Neural cell (in vitro differentiated cells): ENCODE data around the gene LRMDA. TPM values are rescaled to one million over a fixed set of nuclear protein-coding genes. Genes with fewer than 3 reads are reported as not detected.

Source experiments
- H2AFZ ChIP-seq: fragments of 200-600, 300-800 bp; sonication (generic), shearing (Covaris generic); 2 replicates; pipeline ENCODE4 v1.6.0; 2014; ENCODE audit warnings: low read depth, mild to moderate bottlenecking, antibody characterized with exemption, low read length, moderate library complexity
- H3F3A ChIP-seq: fragments of 200-600 bp; shearing (Covaris generic); 2 replicates; pipeline ENCODE4 v1.6.1; 2016; ENCODE audit warnings: mild to moderate bottlenecking, moderate library complexity, mixed read lengths, antibody characterized with exemption, low read length; ENCODE audit not compliant: insufficient read depth, poor library complexity, severe bottlenecking
- H3K27ac ChIP-seq: fragments of 200-600, 300-800 bp; sonication (generic), shearing (Covaris generic); 2 replicates; pipeline ENCODE4 v1.5.1; 2014; ENCODE audit warnings: mild to moderate bottlenecking, low read length, moderate library complexity
- H3K27me3 ChIP-seq: fragments of 300-800, 200-600 bp; sonication (generic), shearing (Covaris generic); 2 replicates; pipeline ENCODE4 v1.6.0; 2014; ENCODE audit warnings: mild to moderate bottlenecking, low read depth, low read length, moderate library complexity; ENCODE audit not compliant: insufficient read depth
- H3K36me3 ChIP-seq: fragments of 300-800, 200-600 bp; sonication (generic), shearing (Covaris generic); 2 replicates; pipeline ENCODE4 v1.5.1; 2014; ENCODE audit warnings: mild to moderate bottlenecking, antibody characterized with exemption, low read length, moderate library complexity; ENCODE audit not compliant: insufficient read depth
- H3K4me2 ChIP-seq: fragments of 300-800, 200-600 bp; sonication (generic), shearing (Covaris generic); 2 replicates; pipeline ENCODE4 v1.6.0; 2014; ENCODE audit warnings: mild to moderate bottlenecking, low read length
- H3K4me3 ChIP-seq: fragments of 300-800, 200-600 bp; sonication (generic), shearing (Covaris generic); 2 replicates; pipeline ENCODE4 v1.5.1; 2014; ENCODE audit warnings: mild to moderate bottlenecking, low read length, moderate library complexity
- H3K79me2 ChIP-seq: fragments of 200-600 bp; shearing (Covaris generic); replicated peaks from 2 replicates; pipeline ENCODE4 v1.6.0; 2014; ENCODE audit warnings: mild to moderate bottlenecking, low read length, moderate library complexity; ENCODE audit not compliant: insufficient read depth
- H3K9ac ChIP-seq: fragments of 300-800, 200-600 bp; sonication (generic), shearing (Covaris generic); 2 replicates; pipeline ENCODE4 v1.6.1; 2016; ENCODE audit warnings: mild to moderate bottlenecking, low read length, mixed read lengths
- H3K9me2 ChIP-seq: fragments of 200-600 bp; shearing (Covaris generic); 2 replicates; pipeline ENCODE4 v1.6.1; 2016; ENCODE audit warnings: mild to moderate bottlenecking, low read length, mixed read lengths; ENCODE audit not compliant: insufficient read depth
- H3K9me3 ChIP-seq: fragments of 200-600, 300-800 bp; sonication (generic), shearing (Covaris generic); 2 replicates; pipeline ENCODE4 v1.6.1; 2016; ENCODE audit warnings: mild to moderate bottlenecking, mixed run types, low read length, moderate library complexity, mixed read lengths
- H4K20me1 ChIP-seq: fragments of 200-600 bp; shearing (Covaris generic); 2 replicates; pipeline ENCODE4 v1.6.1; 2016; ENCODE audit warnings: mild to moderate bottlenecking, mixed run types; ENCODE audit not compliant: insufficient read depth
- EP300 ChIP-seq: fragments of 450-650 bp; conservative IDR thresholded peaks from 2 replicates; pipeline ENCODE4 v1.6.1; 2014; ENCODE audit warnings: antibody characterized with exemption, mild to moderate bottlenecking, moderate library complexity; ENCODE audit not compliant: poor library complexity, severe bottlenecking
- EZH2 ChIP-seq: fragments of 200-600, 300-800 bp; shearing (Covaris generic), sonication (generic); IDR thresholded peaks from 2 replicates; pipeline ENCODE4 v1.6.1; 2014; ENCODE audit warnings: antibody characterized with exemption, low read length, borderline replicate concordance, mild to moderate bottlenecking; ENCODE audit not compliant: insufficient read depth, poor library complexity, severe bottlenecking
- MXI1 ChIP-seq: fragments of 450-650 bp; conservative IDR thresholded peaks from 2 replicates; pipeline ENCODE4 v1.6.1; 2014; ENCODE audit warnings: antibody characterized with exemption, mild to moderate bottlenecking; ENCODE audit not compliant: poor library complexity, severe bottlenecking
- POLR2AphosphoS5 ChIP-seq: IDR thresholded peaks from 2 replicates; pipeline ENCODE4 v1.6.1; 2012
- RAD21 ChIP-seq: fragments of 450-650 bp; conservative IDR thresholded peaks from 2 replicates; pipeline ENCODE4 v1.6.1; 2014; ENCODE audit warnings: antibody characterized with exemption, mild to moderate bottlenecking, moderate library complexity
- SMC3 ChIP-seq: fragments of 450-650 bp; conservative IDR thresholded peaks from 2 replicates; pipeline ENCODE4 v1.6.1; 2014; ENCODE audit warnings: antibody characterized with exemption, mild to moderate bottlenecking, moderate library complexity; ENCODE audit not compliant: poor library complexity
- TAF1 ChIP-seq: IDR thresholded peaks from 2 replicates; pipeline ENCODE4 v1.6.1; 2012; ENCODE audit warnings: low read depth
- polyA plus RNA-seq: library from polyadenylated mRNA; depleted of rRNA; stranded (reverse); fragments of >200 nt; gene quantifications from 2 replicates; pipeline ENCODE4 v1.2.3, GENCODE V29; 2014
- TF ChIP-seq, protein P1 (sequence below): IDR thresholded peaks from 2 replicates; pipeline ENCODE4 v1.6.1; 2012; ENCODE audit warnings: borderline replicate concordance
- TF ChIP-seq, protein P2 (sequence below): fragments of 450-650 bp; IDR thresholded peaks from 2 replicates; pipeline ENCODE4 v1.5.1; 2014; ENCODE audit warnings: antibody characterized with exemption, mild to moderate bottlenecking, moderate library complexity; ENCODE audit not compliant: poor library complexity, severe bottlenecking

LRMDA gene
- polyA plus RNA-seq, 1 donor from 2014 or later: 5.6 TPM

DNA sequence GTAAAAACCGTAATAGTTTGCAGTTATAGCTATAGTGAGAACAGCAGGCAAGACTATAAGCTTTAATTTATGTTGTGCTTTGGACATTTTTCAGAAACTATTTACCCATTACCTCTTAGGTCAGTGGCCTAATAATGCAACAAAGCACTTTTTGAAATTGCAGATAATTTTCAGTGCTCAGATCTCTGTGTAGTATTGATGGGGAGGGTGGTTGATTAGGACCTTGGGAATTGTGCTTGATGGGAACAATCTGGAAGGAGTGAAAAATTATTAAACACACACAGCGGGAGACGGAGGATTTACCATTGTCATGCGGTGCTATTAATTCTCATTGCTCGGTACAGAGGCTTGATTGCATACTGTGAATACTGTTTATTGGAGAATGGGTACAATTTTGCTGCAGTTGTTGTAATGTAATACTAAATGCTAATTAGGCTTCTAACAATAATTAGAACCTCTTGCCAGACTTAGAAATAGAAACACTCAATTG, 304.8 kb downstream of the LRMDA start:
- Histone ChIP-seq H3K9ac (no peak overlapping the region), H3K4me3 (no peak overlapping the region), H2AFZ (no peak overlapping the region), H3K9me2 (no peaks in the 10 kb centered on the region), H3F3A (no peaks in the 10 kb centered on the region), H3K4me2 (no peak overlapping the region), H4K20me1 (no peaks in the 10 kb centered on the region), H3K79me2 (no peaks in the 10 kb centered on the region), H3K27me3 (no peaks in the 10 kb centered on the region), H3K27ac (no peak overlapping the region), H3K36me3 (no peaks in the 10 kb centered on the region), H3K9me3 (no peaks in the 10 kb centered on the region)
- TF ChIP-seq EP300 (no peak), EZH2 (no peak), TAF1 (no peak), SMC3 (no peak), MXI1 (no peak), RAD21 (no peak), POLR2AphosphoS5 (no peak)
- TF ChIP-seq, protein P1, sequence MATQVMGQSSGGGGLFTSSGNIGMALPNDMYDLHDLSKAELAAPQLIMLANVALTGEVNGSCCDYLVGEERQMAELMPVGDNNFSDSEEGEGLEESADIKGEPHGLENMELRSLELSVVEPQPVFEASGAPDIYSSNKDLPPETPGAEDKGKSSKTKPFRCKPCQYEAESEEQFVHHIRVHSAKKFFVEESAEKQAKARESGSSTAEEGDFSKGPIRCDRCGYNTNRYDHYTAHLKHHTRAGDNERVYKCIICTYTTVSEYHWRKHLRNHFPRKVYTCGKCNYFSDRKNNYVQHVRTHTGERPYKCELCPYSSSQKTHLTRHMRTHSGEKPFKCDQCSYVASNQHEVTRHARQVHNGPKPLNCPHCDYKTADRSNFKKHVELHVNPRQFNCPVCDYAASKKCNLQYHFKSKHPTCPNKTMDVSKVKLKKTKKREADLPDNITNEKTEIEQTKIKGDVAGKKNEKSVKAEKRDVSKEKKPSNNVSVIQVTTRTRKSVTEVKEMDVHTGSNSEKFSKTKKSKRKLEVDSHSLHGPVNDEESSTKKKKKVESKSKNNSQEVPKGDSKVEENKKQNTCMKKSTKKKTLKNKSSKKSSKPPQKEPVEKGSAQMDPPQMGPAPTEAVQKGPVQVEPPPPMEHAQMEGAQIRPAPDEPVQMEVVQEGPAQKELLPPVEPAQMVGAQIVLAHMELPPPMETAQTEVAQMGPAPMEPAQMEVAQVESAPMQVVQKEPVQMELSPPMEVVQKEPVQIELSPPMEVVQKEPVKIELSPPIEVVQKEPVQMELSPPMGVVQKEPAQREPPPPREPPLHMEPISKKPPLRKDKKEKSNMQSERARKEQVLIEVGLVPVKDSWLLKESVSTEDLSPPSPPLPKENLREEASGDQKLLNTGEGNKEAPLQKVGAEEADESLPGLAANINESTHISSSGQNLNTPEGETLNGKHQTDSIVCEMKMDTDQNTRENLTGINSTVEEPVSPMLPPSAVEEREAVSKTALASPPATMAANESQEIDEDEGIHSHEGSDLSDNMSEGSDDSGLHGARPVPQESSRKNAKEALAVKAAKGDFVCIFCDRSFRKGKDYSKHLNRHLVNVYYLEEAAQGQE: no peak
- TF ChIP-seq, protein P2, sequence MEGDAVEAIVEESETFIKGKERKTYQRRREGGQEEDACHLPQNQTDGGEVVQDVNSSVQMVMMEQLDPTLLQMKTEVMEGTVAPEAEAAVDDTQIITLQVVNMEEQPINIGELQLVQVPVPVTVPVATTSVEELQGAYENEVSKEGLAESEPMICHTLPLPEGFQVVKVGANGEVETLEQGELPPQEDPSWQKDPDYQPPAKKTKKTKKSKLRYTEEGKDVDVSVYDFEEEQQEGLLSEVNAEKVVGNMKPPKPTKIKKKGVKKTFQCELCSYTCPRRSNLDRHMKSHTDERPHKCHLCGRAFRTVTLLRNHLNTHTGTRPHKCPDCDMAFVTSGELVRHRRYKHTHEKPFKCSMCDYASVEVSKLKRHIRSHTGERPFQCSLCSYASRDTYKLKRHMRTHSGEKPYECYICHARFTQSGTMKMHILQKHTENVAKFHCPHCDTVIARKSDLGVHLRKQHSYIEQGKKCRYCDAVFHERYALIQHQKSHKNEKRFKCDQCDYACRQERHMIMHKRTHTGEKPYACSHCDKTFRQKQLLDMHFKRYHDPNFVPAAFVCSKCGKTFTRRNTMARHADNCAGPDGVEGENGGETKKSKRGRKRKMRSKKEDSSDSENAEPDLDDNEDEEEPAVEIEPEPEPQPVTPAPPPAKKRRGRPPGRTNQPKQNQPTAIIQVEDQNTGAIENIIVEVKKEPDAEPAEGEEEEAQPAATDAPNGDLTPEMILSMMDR: no peak

DNA sequence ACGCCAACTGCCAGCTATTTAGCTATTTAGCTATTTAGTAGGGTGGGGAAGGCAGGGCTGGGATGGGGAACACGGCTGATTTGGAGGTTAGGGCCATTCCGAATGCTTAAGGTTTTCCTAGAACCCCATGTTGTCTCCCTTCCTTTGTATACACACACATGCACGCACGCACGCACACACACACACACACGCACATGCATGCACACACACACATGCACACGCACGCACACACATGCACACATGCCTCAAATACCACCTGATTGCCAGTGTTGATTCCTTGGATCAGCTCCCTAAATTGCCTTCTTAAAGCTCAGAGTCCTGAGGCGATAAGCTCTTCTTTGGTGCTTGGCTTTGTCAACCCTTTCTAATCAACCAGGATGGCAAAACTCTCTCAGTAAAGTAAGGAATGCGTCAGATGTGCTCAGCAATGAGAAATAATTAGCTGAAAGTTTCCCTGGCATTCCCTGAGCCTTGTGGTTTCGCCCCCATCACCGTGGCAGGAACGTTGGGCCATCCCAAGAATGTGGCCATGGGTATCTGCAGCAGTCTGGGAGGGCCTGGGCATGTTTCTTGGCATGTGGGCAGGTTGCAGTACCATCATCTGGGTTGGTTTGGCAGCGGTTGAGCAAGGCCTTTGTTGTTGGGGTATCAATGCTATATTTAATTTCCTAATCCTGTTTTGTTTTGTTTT, 305.6 kb downstream of the LRMDA start:
- no peaks in the 10 kb centered on the region for H3K79me2 ChIP-seq

More for the DNA sequence above, 305.6 kb downstream of the LRMDA start:
- H3K9me2 ChIP-seq: no peaks in the 10 kb centered on the region
- no peak overlapping the region for H3K4me2 ChIP-seq
- H3K27ac ChIP-seq: no peak overlapping the region
- H3K9ac ChIP-seq: no peak overlapping the region
- TF ChIP-seq SMC3 (no peak), EP300 (no peak), MXI1 (no peak), TAF1 (no peak), POLR2AphosphoS5 (no peak), EZH2 (no peak), RAD21 (no peak)
- TF ChIP-seq, protein P2: no peak
- TF ChIP-seq, protein P1: no peak
- H3F3A ChIP-seq: no peaks in the 10 kb centered on the region
- no peaks in the 10 kb centered on the region for H4K20me1 ChIP-seq
- no peak overlapping the region for H2AFZ ChIP-seq
- H3K4me3 ChIP-seq: no peak overlapping the region
- no peaks in the 10 kb centered on the region for H3K9me3 ChIP-seq
- H3K27me3 ChIP-seq: no peaks in the 10 kb centered on the region
- H3K36me3 ChIP-seq: no peaks in the 10 kb centered on the region
